HEK293 (cell line): Measurements from ENCODE around the gene FOXP4.

Experiments used
- CTCF ChIA-PET: fragments of 350-600 bp; formaldehyde crosslinking; extraction: SDS; loops from one replicate; lab custom pipeline; 2021; ENCODE audit warnings: antibody characterized with exemption; lab: Yijun Ruan, JAX
- POLR2A ChIA-PET: fragments of 300-600 bp; formaldehyde crosslinking; extraction: SDS; loops from one replicate; lab custom pipeline; 2020; ENCODE audit warnings: antibody characterized with exemption, inconsistent platforms; lab: Yijun Ruan, JAX
- H3K27ac ChIP-seq: fragments of 200-500 bp; sonication (Bioruptor generic); 2 replicates; pipeline ENCODE4 v1.5.1; 2014; ENCODE audit warnings: low read depth, low read length, control low read depth, inconsistent platforms; ENCODE audit errors: extremely low read depth
- H3K36me3 ChIP-seq, 2 experiments: fragments of 200-500 bp in 1 of 2; sonication (Bioruptor generic) in 1 of 2; 1 replicate in 1 of 2; 2 replicates in 1 of 2; pipeline ENCODE4 v1.5.1; 2014 to 2017; ENCODE audit warnings: inconsistent platforms in 2 of 2, low read length in 2 of 2; ENCODE audit not compliant: control insufficient read depth in 2 of 2, insufficient read depth in 1 of 2
- H3K4me1 ChIP-seq: fragments of 200-500 bp; sonication (Bioruptor generic); 2 replicates; pipeline ENCODE4 v1.5.1; 2014; ENCODE audit warnings: mild to moderate bottlenecking, low read length, inconsistent platforms; ENCODE audit not compliant: control insufficient read depth, insufficient read depth
- H3K4me3 ChIP-seq: 2 replicates; pipeline ENCODE4 v1.5.1; 2011; ENCODE audit warnings: low read depth, mild to moderate bottlenecking, control low read depth, low read length, moderate library complexity
- H3K9me3 ChIP-seq: fragments of 200-500 bp; sonication (Bioruptor generic); 2 replicates; pipeline ENCODE4 v1.5.1; 2014; ENCODE audit warnings: low read depth, low read length, inconsistent platforms; ENCODE audit not compliant: control insufficient read depth, insufficient read depth
- BCL6B ChIP-seq: fragments of 450-650 bp; formaldehyde crosslinking; IDR thresholded peaks from 2 replicates; pipeline ENCODE4 v1.5.1; 2017; ENCODE audit warnings: missing biosample characterization, missing genetic modification characterization
- FEZF1 ChIP-seq: fragments of 450-650 bp; formaldehyde crosslinking; IDR thresholded peaks from 2 replicates; pipeline ENCODE4 v1.5.1; 2016; ENCODE audit warnings: missing biosample characterization, missing genetic modification characterization
- GLIS1 ChIP-seq: fragments of 450-650 bp; formaldehyde crosslinking; IDR thresholded peaks from 2 replicates; pipeline ENCODE4 v1.5.1; 2016; ENCODE audit warnings: missing biosample characterization, missing genetic modification characterization
- HIC1 ChIP-seq: fragments of 450-650 bp; formaldehyde crosslinking; IDR thresholded peaks from 2 replicates; pipeline ENCODE4 v1.5.1; 2016; ENCODE audit warnings: missing biosample characterization, missing genetic modification characterization
- MEIS1 ChIP-seq: sonication (generic); formaldehyde crosslinking; IDR thresholded peaks from 2 replicates; pipeline ENCODE4 v1.8.1; 2022; ENCODE audit warnings: missing genetic modification reagents, mild to moderate bottlenecking, borderline replicate concordance
- PATZ1 ChIP-seq: fragments of 450-650 bp; formaldehyde crosslinking; IDR thresholded peaks from 2 replicates; pipeline ENCODE4 v1.5.1; 2016; ENCODE audit warnings: missing biosample characterization, missing genetic modification characterization
- PRDM2 ChIP-seq: fragments of 450-650 bp; formaldehyde crosslinking; IDR thresholded peaks from 2 replicates; pipeline ENCODE4 v1.5.1; 2016; ENCODE audit warnings: missing biosample characterization, missing genetic modification characterization, borderline replicate concordance
- TCF7L2 ChIP-seq: IDR thresholded peaks from 2 replicates; pipeline ENCODE4 v1.6.1; 2011; ENCODE audit warnings: low read depth, mild to moderate bottlenecking, inconsistent platforms, low read length, moderate library complexity, borderline replicate concordance
- ZBTB20 ChIP-seq: fragments of 450-650 bp; formaldehyde crosslinking; IDR thresholded peaks from 2 replicates; pipeline ENCODE4 v1.5.1; 2016; ENCODE audit warnings: missing biosample characterization, missing genetic modification characterization
- ZBTB48 ChIP-seq: fragments of 450-650 bp; formaldehyde crosslinking; IDR thresholded peaks from 2 replicates; pipeline ENCODE4 v1.5.1; 2016; ENCODE audit warnings: missing biosample characterization, missing genetic modification characterization
- ZIC2 ChIP-seq: fragments of 450-650 bp; formaldehyde crosslinking; IDR thresholded peaks from 2 replicates; pipeline ENCODE4 v1.5.1; 2016; ENCODE audit warnings: missing biosample characterization, missing genetic modification characterization
- ZNF10 ChIP-seq: fragments of 450-650 bp; formaldehyde crosslinking; IDR thresholded peaks from 2 replicates; pipeline ENCODE4 v1.5.1; 2017; ENCODE audit warnings: missing biosample characterization, missing genetic modification characterization
- ZNF132 ChIP-seq: fragments of 450-650 bp; formaldehyde crosslinking; IDR thresholded peaks from 2 replicates; pipeline ENCODE4 v1.5.1; 2017; ENCODE audit warnings: missing biosample characterization, missing genetic modification characterization, borderline replicate concordance
- ZNF398 ChIP-seq: fragments of 450-650 bp; formaldehyde crosslinking; IDR thresholded peaks from 2 replicates; pipeline ENCODE4 v1.5.1; 2017; ENCODE audit warnings: missing biosample characterization, missing genetic modification characterization
- ZNF530 ChIP-seq: fragments of 450-650 bp; formaldehyde crosslinking; IDR thresholded peaks from 2 replicates; pipeline ENCODE4 v1.5.1; 2016; ENCODE audit warnings: low read depth, missing biosample characterization, missing genetic modification characterization
- ZNF654 ChIP-seq: fragments of 450-650 bp; formaldehyde crosslinking; IDR thresholded peaks from 2 replicates; pipeline ENCODE4 v1.5.1; 2016; ENCODE audit warnings: low read depth, missing biosample characterization, missing genetic modification characterization
- ZNF837 ChIP-seq: fragments of 450-650 bp; formaldehyde crosslinking; IDR thresholded peaks from 2 replicates; pipeline ENCODE4 v1.5.1; 2016; ENCODE audit warnings: missing biosample characterization, missing genetic modification characterization

FOXP4 gene

GRCh38 chr6:41561931-41562911, 16.0 kb downstream of the FOXP4 start:
- ChIA-PET CTCF (interaction anchor here (0.7 kb wide), 1 partner anchor 29 kb away, joined by 4 read pairs; no protein-coding TSS in a partner anchor), POLR2A (interaction anchor here (1.2 kb wide), 1 partner anchor 15 kb away, joined by 3 read pairs; no protein-coding TSS in a partner anchor)
- H3K4me3 ChIP-seq, result no peak overlapping the region
- H3K4me1 ChIP-seq, result 0 out of 2 replicates have a peak, but pooled peaks cover 2% of the 10 kb centered on the region
- no peaks in the 10 kb centered on the region for H3K9me3 ChIP-seq
- TF ChIP-seq ZIC2 (tag by site-specific recombination) (peak; percentile 54; the same call in 1 of the 2 replicates), FEZF1 (tag by site-specific recombination) (no peak), GLIS1 (peak; percentile 24; the same call in 1 of the 2 replicates), ZNF398 (peak; percentile 28; the same call in 1 of the 2 replicates)
- peaks cover 0 to 26% of the 10 kb centered on the region in 2 experiments for H3K36me3 ChIP-seq
- no peak overlapping the region for H3K27ac ChIP-seq

- ChIA-PET POLR2A (interaction anchor here (1.2 kb wide), 1 partner anchor 16 kb away, joined by 3 read pairs; no protein-coding TSS in a partner anchor), CTCF (interaction anchor here (0.7 kb wide), 1 partner anchor 28 kb away, joined by 4 read pairs; no protein-coding TSS in a partner anchor)
- Histone ChIP-seq H3K36me3 (peaks cover 0 to 35% of the 10 kb centered on the region in 2 experiments), H3K27ac (no peak overlapping the region), H3K4me1 (0 out of 2 replicates have a peak, but pooled peaks cover 2% of the 10 kb centered on the region), H3K4me3 (no peak overlapping the region), H3K9me3 (no peaks in the 10 kb centered on the region)
- TF ChIP-seq PRDM2 (no peak), BCL6B (tag by site-specific recombination) (no peak), HIC1 (no peak), ZBTB20 (tag by site-specific recombination) (no peak), TCF7L2 (no peak), ZNF132 (no peak), ZNF530 (tag by site-specific recombination) (no peak), PATZ1 (no peak), ZNF837 (no peak), ZBTB48 (tag by site-specific recombination) (no peak), ZNF10 (tag by site-specific recombination) (no peak), ZNF654 (no peak), MEIS1 (CRISPR knock-in tag) (no peak)
Observed at GRCh38 chr6:41563060-41563776, 17.0 kb downstream of the FOXP4 start.
